ENCODE data around the gene ZNF146. TPM values are rescaled to one million over a fixed set of nuclear protein-coding genes. Genes with fewer than 3 reads are reported as not detected.
"Not testable (repeated sequence)": the region's sequence is repeated elsewhere in the genome, so short reads cannot be mapped to it uniquely, and the experiment has no call there.

The ZNF146 gene
- total RNA-seq, 2 donors from 2014 or later = 37.8 to 71.1 TPM

DNA sequence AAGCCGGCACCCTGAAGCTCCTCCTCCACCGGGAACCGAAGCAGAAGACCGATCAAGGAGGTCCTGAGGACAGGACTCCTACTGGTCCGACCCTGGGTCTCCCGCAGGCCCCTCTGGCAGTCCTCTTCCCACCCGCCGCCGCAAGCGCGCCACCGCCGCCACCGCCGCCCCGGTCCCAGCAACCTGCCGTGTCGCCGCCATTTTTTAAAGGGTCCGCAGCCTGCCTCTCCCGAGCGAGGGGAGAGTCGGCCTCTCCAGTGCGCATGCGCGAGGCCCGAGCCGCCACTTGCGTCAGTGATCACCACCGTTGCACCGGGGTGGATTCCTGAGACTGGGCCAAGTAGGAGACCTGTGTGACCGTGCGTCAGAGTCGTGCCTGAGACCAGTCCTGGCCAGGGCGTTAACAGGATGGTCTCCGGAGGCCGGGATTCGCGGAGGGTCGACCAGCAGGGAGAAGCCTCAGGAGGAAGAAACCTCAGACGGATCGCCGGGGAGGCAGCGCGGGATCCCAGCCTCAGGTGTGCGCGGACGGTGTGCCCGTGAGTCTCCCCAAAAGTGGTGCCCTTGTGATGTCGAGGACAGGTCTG, 51.6 kb downstream of the ZNF146 start:
- no peaks in the 10 kb centered on the region for H3K36me3 ChIP-seq
- TF ChIP-seq, protein P1, sequence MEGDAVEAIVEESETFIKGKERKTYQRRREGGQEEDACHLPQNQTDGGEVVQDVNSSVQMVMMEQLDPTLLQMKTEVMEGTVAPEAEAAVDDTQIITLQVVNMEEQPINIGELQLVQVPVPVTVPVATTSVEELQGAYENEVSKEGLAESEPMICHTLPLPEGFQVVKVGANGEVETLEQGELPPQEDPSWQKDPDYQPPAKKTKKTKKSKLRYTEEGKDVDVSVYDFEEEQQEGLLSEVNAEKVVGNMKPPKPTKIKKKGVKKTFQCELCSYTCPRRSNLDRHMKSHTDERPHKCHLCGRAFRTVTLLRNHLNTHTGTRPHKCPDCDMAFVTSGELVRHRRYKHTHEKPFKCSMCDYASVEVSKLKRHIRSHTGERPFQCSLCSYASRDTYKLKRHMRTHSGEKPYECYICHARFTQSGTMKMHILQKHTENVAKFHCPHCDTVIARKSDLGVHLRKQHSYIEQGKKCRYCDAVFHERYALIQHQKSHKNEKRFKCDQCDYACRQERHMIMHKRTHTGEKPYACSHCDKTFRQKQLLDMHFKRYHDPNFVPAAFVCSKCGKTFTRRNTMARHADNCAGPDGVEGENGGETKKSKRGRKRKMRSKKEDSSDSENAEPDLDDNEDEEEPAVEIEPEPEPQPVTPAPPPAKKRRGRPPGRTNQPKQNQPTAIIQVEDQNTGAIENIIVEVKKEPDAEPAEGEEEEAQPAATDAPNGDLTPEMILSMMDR (IDR thresholded peaks at IDR 0.05) = no peak
- peaks cover 4% of the 10 kb centered on the region for H3K9me3 ChIP-seq
- no peak overlapping the region for H3K27ac ChIP-seq
- ATAC-seq (ENCODE audit: insufficient number of reproducible peaks, low FRiP score, low read depth) (no peak), DNase-seq (ENCODE audit: low spot score) (no peak)
- no peaks in the 10 kb centered on the region for H3K27me3 ChIP-seq (replicated peaks; ENCODE audit: insufficient read depth)
- H3K4me3 ChIP-seq = no peak overlapping the region
- no peaks in the 10 kb centered on the region for H3K4me1 ChIP-seq (ENCODE audit: control insufficient read depth in 1 of 2, low read depth in 2 of 2)

GRCh38 chr19:36267061-36267845, 52.3 kb downstream of the ZNF146 start:
- Histone ChIP-seq H3K4me1 (ENCODE audit: control insufficient read depth in 1 of 2, low read depth in 2 of 2) (no peaks in the 10 kb centered on the region), H3K36me3 (no peaks in the 10 kb centered on the region), H3K27me3 (replicated peaks; ENCODE audit: insufficient read depth) (no peaks in the 10 kb centered on the region), H3K4me3 (no peak overlapping the region), H3K27ac (no peak overlapping the region), H3K9me3 (peaks cover 4% of the 10 kb centered on the region)
- no peak for ATAC-seq (ENCODE audit: insufficient number of reproducible peaks, low FRiP score, low read depth)
- TF ChIP-seq, protein P1 (IDR thresholded peaks at IDR 0.05) = no peak
- DNase-seq (ENCODE audit: low spot score) = no peak

GRCh38 chr19:36268081-36268480, 53.2 kb downstream of the ZNF146 start:
- H3K4me3 ChIP-seq; H3K36me3 ChIP-seq; ATAC-seq (ENCODE audit: insufficient number of reproducible peaks, low FRiP score, low read depth); H3K27ac ChIP-seq; H3K27me3 ChIP-seq (replicated peaks; ENCODE audit: insufficient read depth); DNase-seq (ENCODE audit: low spot score); H3K4me1 ChIP-seq (ENCODE audit: control insufficient read depth in 1 of 2, low read depth in 2 of 2); H3K9me3 ChIP-seq: not testable (repeated sequence)

DNA sequence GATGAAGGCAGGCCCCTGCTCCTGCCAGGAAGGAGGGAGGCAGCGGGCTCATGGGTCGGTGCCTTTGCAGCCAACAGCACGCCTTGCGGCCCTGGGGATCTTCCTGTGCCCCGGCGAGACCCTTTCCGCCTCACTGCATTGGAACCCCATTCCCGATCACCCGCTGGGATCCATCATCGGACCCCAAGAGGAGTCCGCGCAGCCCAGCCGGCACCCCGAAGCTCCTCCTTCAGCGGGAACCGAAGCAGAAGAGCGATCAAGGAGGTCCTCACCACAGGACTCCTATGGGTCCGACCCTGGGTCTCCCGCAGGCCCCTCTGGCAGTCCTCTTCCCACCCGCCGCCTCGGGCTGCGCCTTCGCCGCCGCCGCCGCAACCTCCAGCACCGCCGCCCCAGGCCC, 53.7 kb downstream of the ZNF146 start:
- H3K36me3 ChIP-seq; H3K27ac ChIP-seq; H3K4me3 ChIP-seq; DNase-seq (ENCODE audit: low spot score); ATAC-seq (ENCODE audit: insufficient number of reproducible peaks, low FRiP score, low read depth); H3K9me3 ChIP-seq; H3K27me3 ChIP-seq (replicated peaks; ENCODE audit: insufficient read depth); H3K4me1 ChIP-seq (ENCODE audit: control insufficient read depth in 1 of 2, low read depth in 2 of 2): not testable (repeated sequence)

GRCh38 chr19:36269295-36269694, 54.4 kb downstream of the ZNF146 start:
- not testable (repeated sequence) for ATAC-seq (ENCODE audit: insufficient number of reproducible peaks, low FRiP score, low read depth); H3K4me1 ChIP-seq (ENCODE audit: control insufficient read depth in 1 of 2, low read depth in 2 of 2); H3K9me3 ChIP-seq; H3K4me3 ChIP-seq; H3K27me3 ChIP-seq (replicated peaks; ENCODE audit: insufficient read depth); H3K27ac ChIP-seq; H3K36me3 ChIP-seq; DNase-seq (ENCODE audit: low spot score)

Other genes starting within 250 kb of the ZNF146 start
- gene SDHAF1, start 219.9 kb upstream of the ZNF146 start, total RNA-seq = 10 to 100 TPM; 43.0 to 70.5 TPM
- gene SYNE4, start 206.3 kb upstream of the ZNF146 start, total RNA-seq = 1 to 10 TPM in 1 of 2 donors, under 1 TPM in 1; 0.92 to 2.4 TPM
- gene ALKBH6, start 200.9 kb upstream of the ZNF146 start, total RNA-seq = 10 to 100 TPM; 19.8 to 55.8 TPM
- 10 to 100 TPM; 21.3 to 29.0 TPM for gene CLIP3, start 182.2 kb upstream of the ZNF146 start, total RNA-seq
- 1 to 10 TPM; 6.4 to 6.6 TPM for gene THAP8, start 160.8 kb upstream of the ZNF146 start, total RNA-seq
- gene WDR62, start 160.2 kb upstream of the ZNF146 start, total RNA-seq = 1 to 10 TPM in 1 of 2 donors, under 1 TPM in 1; 0.99 to 1.2 TPM
- gene OVOL3, start 104.0 kb upstream of the ZNF146 start, total RNA-seq = not detected
- 10 to 100 TPM; 22.1 to 32.6 TPM for gene POLR2I, start 100.2 kb upstream of the ZNF146 start, total RNA-seq
- gene TBCB, start 99.6 kb upstream of the ZNF146 start, total RNA-seq = 100 to 1,000 TPM; 158 to 260 TPM
- 100 to 1,000 TPM; 161 to 220 TPM for gene CAPNS1, start 75.0 kb upstream of the ZNF146 start, total RNA-seq
- gene COX7A1, start 62.7 kb upstream of the ZNF146 start, total RNA-seq = 10 to 100 TPM in 1 of 2 donors, 1 to 10 TPM in 1; 6.3 to 41.0 TPM
- gene ZNF565, start 441 bp upstream of the ZNF146 start, total RNA-seq = 1 to 10 TPM; 1.9 to 6.6 TPM
- gene ZFP14, start 164.1 kb downstream of the ZNF146 start, total RNA-seq = 1 to 10 TPM; 4.1 to 4.2 TPM
- gene ZFP82, start 203.5 kb downstream of the ZNF146 start, total RNA-seq = 10 to 100 TPM in 1 of 2 donors, 1 to 10 TPM in 1; 4.2 to 14.4 TPM

Measured in thoracic aorta (tissue), 2 donors.